GM13977 (cell line): Measurements from ENCODE around the gene TPM4.

Source experiments
- DNase-seq: peaks from one replicate; pipeline ENCODE4 v3.0.0; 2012; ENCODE audit warnings: low spot score
- CTCF ChIP-seq: IDR thresholded peaks from 2 replicates; pipeline ENCODE4 v1.5.1; 2012; ENCODE audit warnings: mild to moderate bottlenecking, control low read depth; ENCODE audit not compliant: insufficient read depth; ENCODE audit errors: extremely low read depth, missing control alignments
- in situ Hi-C: fragments of 300-500 bp; cut with MboI; formaldehyde crosslinking; loops from one replicate; pipeline ENCODE4 v1.12.0; 2022; ENCODE audit warnings: low sequenced_read_pairs, low pct_unique_long_range_greater_than_20kb, mixed read lengths, inconsistent platforms; ENCODE audit not compliant: unreplicated experiment

Gene TPM4

GRCh38 chr19:16032509-16033135 lies 43.7 kb upstream of the TPM4 start:
- in situ Hi-C loops, result no loop called here

DNA sequence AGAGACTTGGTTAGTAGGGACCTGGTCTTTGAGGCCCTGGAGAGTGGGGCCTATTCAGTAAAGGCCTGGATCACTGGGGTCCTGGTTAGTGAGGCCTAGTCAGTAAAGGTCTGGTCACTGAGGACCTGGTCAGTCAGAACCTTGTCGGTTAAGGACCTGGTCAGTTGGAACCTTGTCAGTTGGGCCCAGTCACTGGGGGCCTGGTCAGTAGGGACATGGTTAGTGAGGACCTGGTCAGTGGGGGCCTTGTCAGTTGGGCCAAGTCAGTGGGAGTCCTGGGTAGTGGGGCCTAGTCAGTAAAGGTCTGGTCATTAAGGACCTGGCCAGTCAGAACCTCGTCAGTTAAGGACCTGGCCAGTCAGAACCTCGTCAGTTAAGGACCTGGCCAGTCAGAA lies 43.2 kb upstream of the TPM4 start:
- in situ Hi-C loops, result no loop called here
- no peak for DNase-seq

More at GRCh38 chr19:16032509-16033135, 43.7 kb upstream of the TPM4 start:
- no peak for TF ChIP-seq CTCF
- no peak for DNase-seq

DNA sequence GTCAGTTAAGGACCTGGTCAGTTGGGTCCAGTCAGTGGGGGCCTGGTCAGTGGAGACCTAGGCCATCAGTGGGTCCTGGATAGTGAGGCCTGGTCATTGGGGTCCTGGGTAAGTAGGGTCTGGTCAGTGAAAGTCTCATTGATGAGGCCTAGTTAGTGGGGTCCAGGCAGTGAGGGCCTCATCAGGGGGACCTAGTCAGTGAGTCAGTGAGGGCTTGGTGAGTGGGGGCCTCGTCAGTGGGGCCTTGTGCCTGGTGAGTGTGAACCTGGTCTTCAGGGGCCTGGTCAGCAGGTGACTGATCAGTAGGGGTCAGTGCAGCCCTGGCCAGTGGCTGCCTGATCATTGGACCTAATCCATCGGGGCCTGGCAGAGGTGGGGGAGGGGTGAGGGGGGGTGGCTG lies 42.6 kb upstream of the TPM4 start:
- no peak for TF ChIP-seq CTCF
- DNase-seq, result no peak
- in situ Hi-C loops, result no loop called here

More for the DNA sequence above, 43.2 kb upstream of the TPM4 start:
- no peak for TF ChIP-seq CTCF

GRCh38 chr19:16034180-16034579 lies 42.1 kb upstream of the TPM4 start:
- TF ChIP-seq CTCF, result no peak
- in situ Hi-C loops, result no loop called here
- DNase-seq, result no peak

DNA sequence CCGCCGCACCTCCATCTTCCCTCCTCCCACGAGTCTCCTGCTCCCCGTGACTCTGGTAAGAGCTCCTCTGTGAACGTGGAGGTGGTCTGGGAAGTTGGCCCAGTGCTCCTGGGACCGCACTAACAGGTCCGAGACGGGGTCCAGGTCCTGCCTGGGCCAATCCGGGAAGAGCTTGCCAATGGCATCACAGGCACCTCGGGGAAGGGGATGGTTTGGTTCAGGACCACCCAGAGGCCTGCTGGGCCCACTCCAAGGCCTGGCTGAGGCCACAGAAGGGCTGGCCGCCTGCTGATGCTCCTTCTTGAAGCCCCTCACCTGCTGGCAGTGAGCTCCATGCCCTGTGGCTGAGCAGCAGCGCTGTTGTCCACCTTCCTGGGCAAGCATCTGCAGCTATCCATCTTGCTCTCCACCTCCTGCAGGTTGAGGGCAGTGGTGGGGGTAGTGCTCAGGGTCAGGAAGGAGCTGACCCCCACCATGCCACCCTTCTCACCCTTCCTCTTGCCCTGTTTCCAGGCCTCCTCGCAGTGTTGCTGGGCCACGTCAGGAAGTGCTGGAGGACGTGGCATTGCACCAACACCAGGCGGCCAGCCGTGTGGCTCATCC lies 41.2 kb upstream of the TPM4 start:
- in situ Hi-C loops, result no loop called here
- DNase-seq, result no peak
- no peak for TF ChIP-seq CTCF

DNA sequence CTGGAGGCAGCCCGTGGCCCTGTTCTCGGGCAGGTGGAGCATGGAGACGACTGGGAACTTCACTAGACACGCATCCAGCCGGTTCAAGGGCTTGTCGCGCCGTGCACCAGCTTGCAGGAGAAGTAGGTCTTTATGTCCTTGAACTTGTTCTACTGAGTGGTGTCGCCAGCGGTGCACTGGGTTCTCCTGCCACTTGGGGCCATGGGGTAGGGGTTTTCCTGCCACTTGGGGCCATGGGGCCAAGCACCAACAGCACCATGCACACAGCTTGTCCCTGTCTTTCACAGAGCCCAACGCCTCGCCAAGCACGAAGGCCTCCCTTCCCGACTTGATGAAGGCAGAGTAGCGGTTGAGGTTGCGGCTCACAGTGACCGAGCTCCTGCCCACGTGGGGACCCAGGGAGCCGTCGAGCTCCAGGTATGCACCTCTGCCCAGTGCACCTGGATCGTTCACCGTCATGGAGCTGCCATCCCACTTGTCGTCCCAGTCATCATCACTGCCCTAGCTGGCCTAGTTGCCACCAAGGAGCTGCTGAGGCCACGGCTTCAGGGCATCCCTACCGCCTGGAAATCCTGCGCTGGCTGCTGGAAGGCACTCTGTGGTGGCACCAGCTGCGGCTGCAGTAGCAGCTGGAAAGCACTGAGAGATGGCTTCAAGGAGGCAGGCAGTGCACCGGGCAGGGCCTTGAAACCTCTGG lies 40.5 kb upstream of the TPM4 start:
- DNase-seq, result no peak
- in situ Hi-C loops, result no loop called here
- TF ChIP-seq CTCF, result no peak
